PC-3 (cell line): Measurements from ENCODE around the gene RND3. TPM values are rescaled to one million over a fixed set of nuclear protein-coding genes. Genes with fewer than 3 reads are reported as not detected.
A peak's percentile ranks its signal among the peaks of the same experiment; 100 is the strongest.

Source experiments
- ATAC-seq: fragments of 200-7000 bp; cut with Tn5 transposase; 2 replicates; pipeline ENCODE4 v1.9.1; 2020; ENCODE audit warnings: mild to moderate bottlenecking, moderate library complexity
- BruUV-seq: library from RNA; stranded (reverse); fragments of 400-500 nt; replicated peaks from 2 replicates; lab custom pipeline; 2021; lab: Mats Ljungman, UMichigan
- CTCF ChIA-PET: fragments of 300-600 bp; sonication (Branson Sonifier 250); formaldehyde crosslinking; loops from one replicate; lab custom pipeline; 2022; ENCODE audit warnings: antibody characterized with exemption; lab: Charles Lee
- POLR2A ChIA-PET: fragments of 300-600 bp; sonication (Branson Sonifier 250); formaldehyde crosslinking; loops from one replicate; lab custom pipeline; 2022; ENCODE audit warnings: antibody characterized with exemption; ENCODE audit not compliant: unreplicated experiment; lab: Charles Lee
- DNase-seq: peaks from one replicate; pipeline ENCODE4 v3.0.0-alpha.2; 2015
- H2AFZ ChIP-seq: fragments of 300-600 bp; sonication (generic); 2 replicates; pipeline ENCODE4 v1.6.0; 2016; ENCODE audit warnings: antibody characterized with exemption, low read length
- H3F3A ChIP-seq: fragments of 300-600 bp; sonication (generic); one replicate; pipeline ENCODE4 v1.6.0; 2017; ENCODE audit warnings: antibody characterized with exemption, low read length, control low read depth, mild to moderate bottlenecking; ENCODE audit not compliant: unreplicated experiment
- H3K27ac ChIP-seq: fragments of 300-600 bp; sonication (generic); 2 replicates; pipeline ENCODE4 v1.5.1; 2016; ENCODE audit warnings: mild to moderate bottlenecking, low read length
- H3K27me3 ChIP-seq: fragments of 300-600 bp; sonication (generic); 2 replicates; pipeline ENCODE4 v1.6.1; 2016; ENCODE audit warnings: low read length, mixed read lengths
- H3K36me3 ChIP-seq: fragments of 300-600 bp; sonication (generic); 2 replicates; pipeline ENCODE4 v1.6.1; 2016; ENCODE audit warnings: low read depth, mixed run types, low read length, mixed read lengths
- H3K4me1 ChIP-seq: fragments of 300-600 bp; sonication (generic); 2 replicates; pipeline ENCODE4 v1.5.1; 2016; ENCODE audit warnings: low read length; ENCODE audit not compliant: insufficient read depth
- H3K4me2 ChIP-seq: fragments of 300-600 bp; sonication (generic); 2 replicates; pipeline ENCODE4 v1.6.0; 2016; ENCODE audit warnings: low read length
- H3K4me3 ChIP-seq: fragments of 300-600 bp; sonication (generic); 2 replicates; pipeline ENCODE4 v1.5.1; 2016; ENCODE audit warnings: mild to moderate bottlenecking, low read length, mixed read lengths
- H3K79me2 ChIP-seq: fragments of 300-600 bp; sonication (generic); 2 replicates; pipeline ENCODE4 v1.6.1; 2017; ENCODE audit warnings: low read length, mixed read lengths
- H3K9ac ChIP-seq: fragments of 300-600 bp; sonication (generic); 2 replicates; pipeline ENCODE4 v1.6.0; 2016; ENCODE audit warnings: mild to moderate bottlenecking, low read length
- H3K9me2 ChIP-seq: fragments of 300-600 bp; sonication (generic); replicated peaks from 2 replicates; pipeline ENCODE4 v1.6.1; 2016; ENCODE audit warnings: mixed run types, low read length, mixed read lengths
- H3K9me3 ChIP-seq: fragments of 300-600 bp; sonication (generic); 2 replicates; pipeline ENCODE4 v1.6.1; 2016; ENCODE audit warnings: low read length, mixed read lengths
- H4K20me1 ChIP-seq: fragments of 300-600 bp; sonication (generic); 2 replicates; pipeline ENCODE4 v1.6.1; 2016; ENCODE audit warnings: low read length, mixed read lengths
- EZH2 ChIP-seq: fragments of 300-600 bp; sonication (generic); IDR thresholded peaks from one replicate; pipeline ENCODE4 v1.6.1; 2017; ENCODE audit warnings: antibody characterized with exemption, mild to moderate bottlenecking, low read length; ENCODE audit not compliant: unreplicated experiment
- EZH2phosphoT487 ChIP-seq: fragments of 300-600 bp; sonication (generic); IDR thresholded peaks from 2 replicates; pipeline ENCODE4 v1.6.1; 2018; ENCODE audit warnings: mild to moderate bottlenecking, antibody characterized with exemption, low read length, borderline replicate concordance
- intact Hi-C: fragments of 100-400 bp; cut with micrococcal nuclease; formaldehyde crosslinking; loops from 2 replicates; pipeline ENCODE4 v1.9.0; 2023
- total RNA-seq: library from RNA; depleted of rRNA; stranded (reverse); fragments of >200 nt; gene quantifications from 2 replicates; pipeline ENCODE4 v1.2.3, GENCODE V29; 2014
- TF ChIP-seq, protein P1 (sequence below): fragments of 300-600 bp; sonication (generic); conservative IDR thresholded peaks from 2 replicates; pipeline ENCODE4 v1.5.1; 2017; ENCODE audit warnings: antibody characterized with exemption, low read depth, mild to moderate bottlenecking, low read length

Gene RND3
- total RNA-seq, 1 experiment from 2014 or later: 201 TPM

DNA sequence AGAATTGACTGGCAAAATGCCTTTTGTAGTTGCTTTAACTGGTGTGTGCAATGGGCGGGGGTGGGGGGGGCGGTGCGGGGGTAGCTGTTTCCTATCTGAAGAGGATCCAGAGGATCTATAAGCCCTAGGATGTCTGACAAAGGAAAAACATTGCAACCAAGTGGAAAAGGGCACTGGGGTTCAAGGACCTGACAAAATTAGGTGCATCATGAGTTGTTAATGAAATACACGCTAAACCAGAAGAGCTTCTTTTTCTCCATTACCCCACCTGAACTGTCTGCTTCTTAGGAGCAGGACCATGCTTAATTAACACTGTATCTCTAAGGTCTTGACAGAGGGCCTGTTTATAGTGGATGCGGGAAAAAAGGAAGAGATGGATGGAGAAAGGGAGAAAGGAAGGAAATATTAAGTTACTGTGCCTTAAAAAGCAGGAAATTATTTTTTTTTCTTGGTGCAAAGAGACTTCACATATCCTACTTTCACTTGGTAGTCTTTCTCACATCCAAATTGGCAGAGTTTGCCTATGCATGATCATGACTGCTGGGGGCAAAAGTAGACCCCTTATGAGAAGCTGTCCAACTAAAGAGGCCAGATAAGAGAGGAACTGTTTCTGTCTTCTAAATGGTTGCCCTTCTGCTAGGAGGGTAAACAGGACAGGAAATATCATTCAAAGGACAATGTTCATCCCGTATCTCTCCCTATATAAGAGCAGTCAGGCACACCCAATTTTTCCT, 4.6 kb downstream of the RND3 start:
- H3K9me2 ChIP-seq: no peaks in the 10 kb centered on the region
- peaks cover 23% of the 10 kb centered on the region for H3F3A ChIP-seq
- H3K4me2 ChIP-seq: peak overlapping the region; percentile 98
- intact Hi-C loops: loop anchor here (10.0 kb wide), 4 partner anchors 462 to 748 kb away; no protein-coding TSS in a partner anchor
- no peaks in the 10 kb centered on the region for H3K9me3 ChIP-seq
- ChIA-PET CTCF (no interaction called here), POLR2A (interaction anchor here (0.5 kb wide), 1 partner anchor 383 kb away, joined by 3 read pairs; no protein-coding TSS in a partner anchor)
- no TSS peak for BruUV-seq
- DNase-seq (peak; percentile 18), ATAC-seq (no peak)
- peaks cover 53% of the 10 kb centered on the region for H4K20me1 ChIP-seq
- no peak overlapping the region for H2AFZ ChIP-seq
- H3K9ac ChIP-seq: peak overlapping the region; percentile 99
- H3K36me3 ChIP-seq: peaks cover 62% of the 10 kb centered on the region
- H3K4me1 ChIP-seq: peaks cover 67% of the 10 kb centered on the region
- no peak for TF ChIP-seq EZH2phosphoT487
- no peak for TF ChIP-seq EZH2
- TF ChIP-seq, protein P1, sequence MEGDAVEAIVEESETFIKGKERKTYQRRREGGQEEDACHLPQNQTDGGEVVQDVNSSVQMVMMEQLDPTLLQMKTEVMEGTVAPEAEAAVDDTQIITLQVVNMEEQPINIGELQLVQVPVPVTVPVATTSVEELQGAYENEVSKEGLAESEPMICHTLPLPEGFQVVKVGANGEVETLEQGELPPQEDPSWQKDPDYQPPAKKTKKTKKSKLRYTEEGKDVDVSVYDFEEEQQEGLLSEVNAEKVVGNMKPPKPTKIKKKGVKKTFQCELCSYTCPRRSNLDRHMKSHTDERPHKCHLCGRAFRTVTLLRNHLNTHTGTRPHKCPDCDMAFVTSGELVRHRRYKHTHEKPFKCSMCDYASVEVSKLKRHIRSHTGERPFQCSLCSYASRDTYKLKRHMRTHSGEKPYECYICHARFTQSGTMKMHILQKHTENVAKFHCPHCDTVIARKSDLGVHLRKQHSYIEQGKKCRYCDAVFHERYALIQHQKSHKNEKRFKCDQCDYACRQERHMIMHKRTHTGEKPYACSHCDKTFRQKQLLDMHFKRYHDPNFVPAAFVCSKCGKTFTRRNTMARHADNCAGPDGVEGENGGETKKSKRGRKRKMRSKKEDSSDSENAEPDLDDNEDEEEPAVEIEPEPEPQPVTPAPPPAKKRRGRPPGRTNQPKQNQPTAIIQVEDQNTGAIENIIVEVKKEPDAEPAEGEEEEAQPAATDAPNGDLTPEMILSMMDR: no peak
- no peaks in the 10 kb centered on the region for H3K27me3 ChIP-seq
- peaks cover 97% of the 10 kb centered on the region for H3K79me2 ChIP-seq
- H3K27ac ChIP-seq: peak overlapping the region; percentile 98
- peak overlapping the region; percentile 90 for H3K4me3 ChIP-seq

DNA sequence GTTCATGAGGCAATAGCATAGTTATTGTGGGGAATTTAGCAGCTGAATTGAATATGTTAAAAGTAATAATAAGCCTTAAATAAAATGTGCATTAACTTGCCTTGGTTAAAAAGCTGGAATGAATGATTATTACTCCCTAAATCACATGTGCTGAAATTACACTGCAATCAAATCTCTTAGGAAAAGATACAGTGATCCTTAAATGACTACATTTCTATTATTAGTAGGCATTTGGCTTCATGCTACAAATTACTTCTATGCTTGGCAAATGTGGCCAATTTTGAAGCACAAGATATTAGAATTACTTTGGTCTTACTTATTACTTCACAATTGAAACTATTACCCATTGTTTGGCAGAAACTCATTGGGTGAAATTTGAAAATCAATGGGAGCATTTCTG, 5.4 kb downstream of the RND3 start:
- TF ChIP-seq EZH2phosphoT487: no peak
- TF ChIP-seq, protein P1: no peak
- no peak for TF ChIP-seq EZH2
- peak overlapping the region; percentile 59; the same call in 1 of the 2 replicates for H3K9ac ChIP-seq
- H3K4me1 ChIP-seq: peaks cover 74% of the 10 kb centered on the region
- ATAC-seq (no peak), DNase-seq (peak; percentile 8)
- CTCF ChIA-PET: no interaction called here
- H3K9me2 ChIP-seq: no peaks in the 10 kb centered on the region
- H3K27me3 ChIP-seq: no peaks in the 10 kb centered on the region
- intact Hi-C loops: loop anchor here (10.0 kb wide), 4 partner anchors 463 to 747 kb away; no protein-coding TSS in a partner anchor
- POLR2A ChIA-PET: interaction anchor here (0.5 to 0.6 kb wide), 2 partner anchors 9 to 384 kb away, joined by 3 to 6 read pairs; no protein-coding TSS in a partner anchor
- peaks cover 59% of the 10 kb centered on the region for H4K20me1 ChIP-seq
- H3K4me2 ChIP-seq: peak overlapping the region; percentile 98
- H3K79me2 ChIP-seq: peaks cover 100% of the 10 kb centered on the region
- H3K27ac ChIP-seq: peak overlapping the region; percentile 98
- peak overlapping the region; percentile 90; the same call in 1 of the 2 replicates for H3K4me3 ChIP-seq
- H3K9me3 ChIP-seq: no peaks in the 10 kb centered on the region
- H2AFZ ChIP-seq: no peak overlapping the region
- peaks cover 68% of the 10 kb centered on the region for H3K36me3 ChIP-seq
- peaks cover 23% of the 10 kb centered on the region for H3F3A ChIP-seq
- BruUV-seq: no TSS peak
